NCI-H82 (cell line): Measurements from ENCODE around the gene H6PD.
A peak's percentile ranks its signal among the peaks of the same experiment; 100 is the strongest.

Experiments used
- DNase-seq: peaks from one replicate; lab custom pipeline; 2025; lab: John Stamatoyannopoulos, UW

Gene H6PD

GRCh38 chr1:9317072-9317471 is 82.5 kb downstream of the H6PD start:
- DNase-seq, result no peak

- peak; percentile 38 for DNase-seq
Observed at GRCh38 chr1:9317591-9318417, 83.2 kb downstream of the H6PD start.

- no peak for DNase-seq
Observed at GRCh38 chr1:9319208-9319788, 84.7 kb downstream of the H6PD start.

- DNase-seq, result peak; percentile 67
Observed at GRCh38 chr1:9319789-9320519, 85.4 kb downstream of the H6PD start.
